Bronchial smooth muscle cell (primary cell): ENCODE measurements around the gene ST7L. TPM values are rescaled to one million over a fixed set of nuclear protein-coding genes. Genes with fewer than 3 reads are reported as not detected.

Source experiments
- total RNA-seq: library from RNA; depleted of rRNA; stranded (reverse); fragments of >200 nt; gene quantifications from 2 replicates; pipeline ENCODE4 v1.2.1, GENCODE V29; 2014

The ST7L gene
- total RNA-seq = 11.0 and 12.8 TPM in 2 replicates

GRCh38 chr1:112618721-112619517 is at the start of gene ST7L:
ST7L (minus strand) TSS chr1:112619141; CDS start chr1:112619113, 28 bp downstream.

DNA sequence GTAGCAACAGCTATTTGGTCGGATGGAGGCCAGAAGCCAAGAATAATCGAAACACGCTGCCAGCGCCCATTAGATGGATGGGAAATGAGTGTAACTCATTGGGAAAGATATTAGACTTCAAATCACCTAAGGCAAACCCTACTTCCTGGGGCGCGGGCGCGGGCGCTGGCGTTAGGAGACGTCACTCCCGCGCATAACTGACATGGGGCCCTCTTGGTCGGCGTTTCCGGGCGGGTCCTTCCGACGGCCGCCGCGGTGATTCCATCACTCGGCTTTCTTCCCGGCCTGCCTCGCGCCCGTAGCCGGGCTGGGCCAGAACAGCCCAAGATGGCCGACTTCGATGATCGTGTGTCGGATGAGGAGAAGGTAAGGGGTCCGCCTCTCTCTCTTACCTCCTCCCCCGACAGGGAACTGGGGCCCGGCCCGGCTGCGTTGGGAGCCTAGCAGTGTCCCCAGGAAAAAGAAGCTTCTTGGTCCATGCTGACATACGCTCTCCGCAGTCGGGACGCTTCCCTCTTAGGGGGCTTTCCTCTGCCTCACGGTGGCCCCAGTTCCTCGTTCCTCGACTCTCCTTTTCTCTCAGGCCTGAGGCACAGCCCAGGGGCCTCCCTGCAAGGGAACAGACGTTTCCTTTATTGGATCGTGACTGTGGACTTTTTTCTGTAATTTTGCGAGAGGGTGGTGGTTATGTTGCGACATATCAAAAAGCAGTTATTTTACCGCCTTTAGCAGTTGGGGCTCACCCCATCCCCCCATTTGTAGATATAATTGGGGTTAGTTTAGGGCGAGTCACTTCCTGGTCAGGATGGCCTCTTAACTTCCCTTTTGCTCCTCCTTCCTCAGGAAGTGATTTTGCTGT is 806 bp upstream of the ST7L start, which contains the start of gene CAPZA1:
TSS of gene CAPZA1 (plus strand) at position 315 of the 859 bp plus-strand sequence. CDS start at position 328, 13 bp downstream.

GRCh38 chr1:112508278-112509004 is 110.5 kb downstream of the ST7L start, which contains the start of gene WNT2B:
WNT2B (plus strand) TSS chr1:112508965; CDS start chr1:112509263, 298 bp downstream.

Other genes starting within 250 kb of the ST7L start
- gene CTTNBP2NL, start 222.9 kb downstream of the ST7L start, total RNA-seq = 4.9 and 8.4 TPM in 2 replicates
- gene WNT2B, start 110.2 kb downstream of the ST7L start, total RNA-seq = 4.6 and 5.7 TPM in 2 replicates
- gene CAPZA1, start 691 bp upstream of the ST7L start, total RNA-seq = 189 and 196 TPM in 2 replicates
- 42.4 and 44.9 TPM in 2 replicates for gene MOV10, start 55.5 kb upstream of the ST7L start, total RNA-seq
- gene RHOC, start 88.0 kb upstream of the ST7L start, total RNA-seq = 406 and 506 TPM in 2 replicates
- gene PPM1J, start 96.2 kb upstream of the ST7L start, total RNA-seq = 0.26 and 0.63 TPM in 2 replicates